Activated CD4-positive, alpha-beta T cell treated with anti-CD3 and anti-CD28 coated beads, Interleukin-2, amount 50 U/mL, for 4 hours (primary cell): Measurements from ENCODE around the gene ST3GAL4.
"Not testable (repeated sequence)": the region's sequence is repeated elsewhere in the genome, so short reads cannot be mapped to it uniquely, and the experiment has no call there.

ENCODE experiments used
- DNase-seq, 2 experiments: peaks; one replicate each; pipeline ENCODE4 v3.0.0-alpha.2; 2020

The ST3GAL4 gene, protein sequence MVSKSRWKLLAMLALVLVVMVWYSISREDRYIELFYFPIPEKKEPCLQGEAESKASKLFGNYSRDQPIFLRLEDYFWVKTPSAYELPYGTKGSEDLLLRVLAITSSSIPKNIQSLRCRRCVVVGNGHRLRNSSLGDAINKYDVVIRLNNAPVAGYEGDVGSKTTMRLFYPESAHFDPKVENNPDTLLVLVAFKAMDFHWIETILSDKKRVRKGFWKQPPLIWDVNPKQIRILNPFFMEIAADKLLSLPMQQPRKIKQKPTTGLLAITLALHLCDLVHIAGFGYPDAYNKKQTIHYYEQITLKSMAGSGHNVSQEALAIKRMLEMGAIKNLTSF

GRCh38 chr11:126355324-126355925 lies at the start of gene ST3GAL4:
ST3GAL4 (plus strand) TSS chr11:126355686; CDS start chr11:126406156, 50,470 bp downstream.
- peak; percentile 53 to 60 for DNase-seq

DNA sequence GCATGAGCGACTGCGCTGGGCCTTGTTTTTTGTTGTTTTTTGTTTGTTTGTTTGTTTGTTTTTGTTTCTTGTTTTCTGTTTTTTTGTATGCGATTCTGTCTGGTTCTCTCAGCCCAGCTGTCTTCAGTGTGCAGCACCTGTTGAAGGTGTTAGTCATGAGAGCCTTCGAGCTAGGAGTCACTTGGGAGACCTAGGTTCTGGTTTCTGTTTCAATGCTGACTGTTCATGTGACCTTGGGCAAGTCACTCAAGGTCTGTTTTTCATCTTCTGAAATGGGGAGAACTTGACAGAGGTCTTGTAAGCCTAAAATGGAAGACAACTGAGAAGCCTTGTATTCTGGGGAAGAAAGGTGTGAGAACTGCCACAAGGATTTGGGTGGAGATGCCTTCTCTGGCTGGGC lies 49.8 kb upstream of the ST3GAL4 start:
- DNase-seq = no peak

- DNase-seq = no peak
Measured at GRCh38 chr11:126307706-126308105, 47.8 kb upstream of the ST3GAL4 start.

- DNase-seq = no peak
Measured at GRCh38 chr11:126308271-126308671, 47.2 kb upstream of the ST3GAL4 start.

DNA sequence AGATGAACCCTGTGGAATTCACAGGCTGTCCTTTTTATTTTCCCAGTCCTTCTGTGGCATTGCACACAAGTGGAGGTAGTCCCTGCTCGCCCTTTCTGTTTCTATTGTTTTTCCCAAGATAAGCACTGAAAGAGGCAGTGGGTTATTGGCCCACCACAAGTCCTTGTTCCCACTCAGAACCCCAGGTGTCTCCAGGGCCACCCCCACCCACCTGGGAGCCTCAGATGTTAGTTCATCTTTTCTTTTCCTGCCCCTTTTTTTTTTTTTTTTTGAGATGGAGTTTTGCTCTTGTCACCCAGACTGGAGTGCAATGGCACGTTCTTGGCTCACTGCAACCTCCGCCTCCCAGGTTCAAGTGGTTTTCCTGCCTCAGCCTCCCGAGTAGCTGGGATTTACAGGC lies 46.7 kb upstream of the ST3GAL4 start:
- DNase-seq = not testable (repeated sequence)

- peak; percentile 33 to 36 for DNase-seq
Measured at GRCh38 chr11:126310200-126310991, 45.1 kb upstream of the ST3GAL4 start.

GRCh38 chr11:126310992-126311310 lies 44.5 kb upstream of the ST3GAL4 start:
- DNase-seq = no peak

DNA sequence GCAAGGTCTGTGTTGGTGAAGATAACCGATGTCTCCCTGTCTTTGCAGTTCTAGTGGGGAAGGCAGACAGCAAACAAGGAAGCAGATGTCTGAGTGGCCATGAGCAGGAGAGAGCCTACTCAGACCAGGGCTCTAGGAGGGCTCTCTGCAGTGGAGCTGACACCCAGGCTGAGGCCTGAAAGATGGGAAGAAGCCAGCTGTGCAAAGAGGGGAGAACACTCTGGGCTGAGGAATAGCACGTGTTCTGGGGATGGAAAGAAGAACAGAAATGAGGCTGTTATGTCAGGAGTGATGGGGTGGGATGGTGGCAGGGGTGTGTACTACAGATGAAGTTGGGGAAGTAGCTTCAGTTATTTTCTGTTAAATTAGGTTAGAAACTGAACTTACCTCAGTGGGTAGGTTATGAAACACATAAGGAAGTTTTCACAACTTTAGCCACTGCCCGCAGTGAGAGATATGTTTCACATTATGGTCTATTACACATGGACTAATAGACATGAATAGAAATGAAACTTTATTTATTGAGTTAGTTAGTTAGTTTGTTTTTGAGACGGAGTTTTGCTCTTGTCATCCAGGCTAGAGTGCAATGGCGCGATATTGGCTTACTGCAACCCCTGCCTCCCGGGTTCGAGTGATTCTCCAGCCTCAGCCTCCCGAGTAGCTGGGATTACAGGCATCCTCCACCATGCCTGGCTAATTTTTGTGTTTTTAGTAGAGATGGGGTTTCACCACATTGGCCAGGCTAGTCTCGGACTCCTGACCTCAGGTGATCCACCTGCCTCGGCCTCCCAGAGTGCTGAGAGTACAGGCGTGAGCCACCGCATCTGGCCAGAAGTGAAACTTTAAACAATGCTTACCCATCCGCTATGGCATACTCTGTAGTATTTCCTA lies 43.8 kb upstream of the ST3GAL4 start:
- no peak for DNase-seq

DNA sequence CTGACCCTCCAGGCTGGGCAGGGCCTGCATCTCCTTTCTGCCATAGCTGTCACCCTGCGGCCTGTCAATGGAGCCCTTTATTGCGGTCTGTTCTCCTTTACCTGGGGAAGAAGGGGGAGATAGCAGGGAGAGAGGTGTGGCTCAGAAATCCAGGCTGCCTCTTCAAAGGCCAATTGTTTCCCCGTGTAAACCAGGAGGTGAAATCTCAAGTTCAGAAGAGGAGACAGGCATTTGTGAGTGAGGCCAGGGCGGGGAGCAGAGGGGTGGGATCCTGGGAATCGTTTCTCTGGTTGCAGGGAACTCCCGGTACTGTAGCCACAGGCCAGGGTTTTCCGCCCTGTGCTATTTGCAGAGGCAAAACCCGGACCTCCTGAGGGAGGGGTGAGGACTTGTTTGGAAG lies 42.5 kb upstream of the ST3GAL4 start:
- no peak for DNase-seq

DNA sequence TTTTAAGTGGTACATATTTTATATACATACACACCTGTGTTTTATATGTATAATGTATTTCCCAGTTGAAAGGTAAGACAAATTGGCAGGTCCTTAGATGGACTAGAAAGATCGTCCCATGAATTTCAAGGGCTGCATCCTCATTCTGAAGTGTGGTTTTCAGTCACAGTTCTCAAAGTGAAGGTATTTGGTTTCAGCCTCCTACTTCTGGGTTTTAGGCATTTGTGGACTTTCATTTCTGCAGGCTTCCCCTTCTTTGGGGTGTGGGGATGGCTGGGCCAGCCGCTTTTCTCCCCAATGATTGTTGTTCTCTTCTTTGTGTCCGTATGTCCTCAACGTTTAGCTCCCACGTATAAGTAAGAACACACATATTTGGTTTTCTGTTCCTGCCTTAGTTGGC lies 41.7 kb upstream of the ST3GAL4 start:
- DNase-seq = no peak

DNA sequence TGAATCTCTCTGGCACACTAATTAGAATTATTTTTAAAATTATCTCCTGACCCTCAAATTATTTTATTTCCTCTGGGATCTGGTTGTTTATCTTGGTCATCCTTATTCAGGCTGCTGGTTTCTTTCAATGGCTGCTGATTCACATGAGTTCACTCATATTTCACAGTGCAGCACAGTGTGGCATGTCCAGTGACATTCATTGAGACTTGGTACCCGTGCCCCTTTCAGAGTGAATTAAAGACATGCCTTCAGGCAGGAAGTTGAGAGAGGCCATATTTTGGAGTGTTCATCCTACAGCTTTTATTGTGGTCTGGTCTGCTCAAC lies 38.1 kb upstream of the ST3GAL4 start:
- no peak for DNase-seq

DNA sequence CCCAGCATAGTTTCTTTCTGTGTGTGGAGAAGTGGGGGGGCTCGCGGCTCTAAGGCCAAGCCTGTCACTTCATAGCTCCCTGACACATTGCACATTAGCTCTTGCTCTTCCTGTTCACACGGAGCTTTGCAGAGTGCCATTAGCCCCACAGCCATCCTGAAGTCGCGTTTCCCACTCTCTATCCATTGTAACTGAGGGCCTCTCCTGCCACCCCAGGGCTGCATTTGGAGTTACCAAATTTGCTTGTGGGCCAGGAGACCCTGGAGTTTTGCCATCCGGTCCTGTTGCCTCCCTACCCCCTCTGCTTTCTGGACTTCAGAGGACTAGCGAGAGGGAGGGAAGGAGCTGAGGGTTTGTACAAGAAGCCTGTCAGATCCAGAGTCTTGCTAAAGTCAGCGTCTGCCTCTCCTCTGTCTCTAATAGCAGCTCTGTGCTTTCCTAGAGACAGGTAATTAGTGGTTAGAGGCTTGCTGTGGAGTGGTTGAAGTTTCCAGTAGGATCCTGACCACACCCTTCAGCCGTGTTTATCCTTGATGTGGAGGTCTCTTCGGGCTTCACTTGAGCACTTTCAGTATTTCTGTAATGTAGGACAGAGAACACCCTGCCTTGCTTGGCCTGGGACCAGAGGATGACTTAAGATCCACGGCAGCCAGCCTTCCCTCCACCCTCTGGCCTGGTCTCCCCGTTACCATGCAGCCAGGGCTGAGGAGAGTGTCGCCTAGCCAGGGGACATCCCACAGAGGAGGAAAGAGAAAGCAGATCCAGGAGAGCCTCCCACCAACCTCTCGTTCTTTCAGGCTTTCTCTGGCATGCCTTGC lies 37.5 kb upstream of the ST3GAL4 start:
- DNase-seq = no peak

DNA sequence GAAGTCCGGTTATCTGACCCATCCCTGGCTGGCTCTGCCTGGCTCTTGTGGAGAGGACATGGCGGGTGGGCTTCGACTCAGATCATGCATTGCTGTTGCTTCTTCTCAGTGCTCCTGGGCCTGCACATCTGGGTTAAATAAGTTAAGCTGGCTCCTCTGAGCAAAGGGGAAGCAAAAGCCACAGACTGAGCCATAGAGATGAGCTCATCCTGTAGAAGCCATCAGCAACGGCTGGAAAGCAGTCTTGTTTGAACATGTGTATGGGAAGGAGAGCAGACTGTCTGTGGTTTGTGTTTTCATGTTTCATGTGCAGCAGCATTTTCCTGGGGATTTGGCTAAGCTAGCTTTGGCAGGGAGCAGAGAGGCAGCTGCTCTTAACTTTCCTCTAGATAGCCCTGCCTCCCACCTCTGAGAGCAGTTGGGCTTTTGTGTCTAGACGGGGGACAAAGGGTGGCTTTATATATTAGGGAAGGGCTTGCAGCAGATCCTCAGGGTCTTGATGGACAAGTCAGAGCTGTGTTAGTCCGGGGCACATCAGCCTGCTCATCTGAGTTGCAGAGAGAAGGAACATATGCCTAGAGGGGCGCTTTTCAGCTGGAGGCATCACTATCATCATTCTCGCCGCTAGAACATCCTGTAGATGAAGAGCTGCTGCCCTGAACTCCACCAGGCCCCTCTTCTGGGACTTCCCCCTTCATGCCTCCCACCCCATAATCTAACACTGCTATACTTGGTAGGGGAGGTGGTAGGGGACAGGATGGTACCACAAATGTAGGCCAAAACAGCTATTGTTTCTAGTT lies 36.7 kb upstream of the ST3GAL4 start:
- no peak for DNase-seq

DNA sequence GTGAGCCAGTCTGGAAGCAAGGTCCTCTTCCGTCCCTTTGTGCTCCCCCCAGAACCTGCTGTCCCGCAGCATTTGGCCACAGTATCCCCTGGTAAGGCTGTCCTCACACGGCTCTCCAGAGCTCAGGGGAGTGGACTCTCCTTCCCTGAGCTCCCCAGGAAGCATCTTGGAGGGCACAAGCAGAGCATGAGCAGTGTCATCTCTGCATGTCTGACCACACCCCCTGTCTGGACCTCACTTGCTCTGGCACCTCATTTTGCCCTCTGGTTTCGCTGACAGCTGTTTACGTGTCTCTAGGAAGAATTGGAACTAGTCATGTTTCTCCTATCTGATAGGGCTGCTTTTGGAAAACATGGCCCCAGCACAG lies 36.1 kb upstream of the ST3GAL4 start:
- no peak for DNase-seq

- no peak for DNase-seq
Measured at GRCh38 chr11:126322996-126323395, 32.5 kb upstream of the ST3GAL4 start.

GRCh38 chr11:126327281-126328000 lies 28.0 kb upstream of the ST3GAL4 start:
- DNase-seq = no peak

GRCh38 chr11:126328001-126328390 lies 27.5 kb upstream of the ST3GAL4 start:
- no peak for DNase-seq

DNA sequence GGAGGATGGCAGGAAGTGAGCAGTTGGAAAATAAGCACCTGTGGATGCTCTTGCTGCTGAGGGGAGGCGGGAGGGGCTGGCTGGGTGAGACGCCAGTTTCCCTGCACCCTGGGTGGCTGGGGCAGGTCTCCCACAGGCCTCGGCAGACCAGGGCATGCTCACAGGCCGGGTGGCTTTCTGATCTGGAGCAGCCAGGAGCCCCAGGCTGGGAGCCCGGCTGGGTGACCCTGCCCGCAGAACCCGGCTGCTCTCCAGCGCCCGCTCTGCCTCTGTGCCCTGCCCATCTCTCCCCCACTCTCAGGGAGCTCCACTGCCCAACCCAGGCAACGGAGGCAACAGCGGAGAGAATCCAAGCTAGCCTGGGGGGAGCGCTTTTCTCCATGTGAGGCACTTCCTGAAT lies 27.0 kb upstream of the ST3GAL4 start:
- DNase-seq = no peak

DNA sequence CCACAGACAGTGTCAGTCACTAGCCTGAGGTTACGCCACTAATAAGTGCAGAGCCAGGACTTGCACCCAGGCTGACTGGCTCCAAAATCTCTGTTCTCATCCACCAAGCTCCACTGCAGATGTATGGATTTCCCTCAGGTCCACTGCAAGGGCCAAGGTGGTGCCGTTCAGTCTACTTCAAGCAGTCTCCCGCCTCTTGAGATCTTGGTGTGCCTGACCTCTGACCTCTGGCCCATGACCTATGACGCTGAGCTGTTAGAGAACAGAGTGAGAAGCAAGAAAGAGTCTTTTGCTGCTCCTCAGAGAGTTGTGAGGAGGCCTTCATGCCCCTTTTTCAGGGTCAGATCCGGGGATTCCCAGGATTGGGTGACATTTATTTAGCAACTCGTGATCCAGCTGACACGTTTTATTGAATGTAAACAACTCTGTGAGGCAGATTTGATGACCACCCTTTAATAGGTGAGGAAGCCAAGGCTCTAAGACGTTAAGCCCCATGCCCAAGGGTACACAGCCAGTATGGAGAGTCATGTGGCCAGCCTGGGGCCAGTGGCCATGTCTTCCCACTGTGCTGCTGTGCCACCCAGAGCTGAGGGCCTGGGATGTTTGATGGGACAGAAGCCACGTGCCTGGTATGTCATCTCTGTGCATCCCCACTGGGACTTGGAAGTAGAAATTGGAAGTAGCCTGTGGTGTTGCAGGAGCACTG lies 26.4 kb upstream of the ST3GAL4 start:
- no peak for DNase-seq

DNA sequence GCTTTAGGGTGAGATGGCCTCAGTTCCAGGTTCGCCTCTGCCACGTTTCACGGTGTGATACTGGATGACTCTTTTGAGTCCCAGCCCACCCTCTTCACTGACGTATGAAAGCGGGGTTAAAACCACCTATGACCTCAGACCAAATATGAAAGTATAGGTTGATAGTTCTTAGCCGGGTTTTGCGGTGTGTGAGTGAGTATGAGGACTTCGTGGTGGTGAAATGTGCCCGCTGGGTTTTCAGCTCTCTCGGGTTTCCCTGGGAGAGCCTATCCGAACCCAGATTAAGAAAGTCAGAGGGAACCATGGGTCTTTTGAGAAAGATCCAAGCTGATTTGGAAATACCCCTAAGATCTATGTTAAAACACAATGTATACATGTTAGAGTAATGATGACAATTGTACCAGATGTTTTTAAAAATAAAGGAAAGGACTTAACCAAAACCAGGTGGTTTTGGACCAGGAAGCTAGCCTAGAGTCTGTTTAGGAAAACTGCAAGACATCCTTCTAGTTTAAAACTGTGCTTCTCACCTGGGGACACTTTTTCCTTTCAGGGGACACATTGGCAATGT lies 25.8 kb upstream of the ST3GAL4 start:
- no peak for DNase-seq
